ENCODE data around the gene TEF.

Gene TEF

DNA sequence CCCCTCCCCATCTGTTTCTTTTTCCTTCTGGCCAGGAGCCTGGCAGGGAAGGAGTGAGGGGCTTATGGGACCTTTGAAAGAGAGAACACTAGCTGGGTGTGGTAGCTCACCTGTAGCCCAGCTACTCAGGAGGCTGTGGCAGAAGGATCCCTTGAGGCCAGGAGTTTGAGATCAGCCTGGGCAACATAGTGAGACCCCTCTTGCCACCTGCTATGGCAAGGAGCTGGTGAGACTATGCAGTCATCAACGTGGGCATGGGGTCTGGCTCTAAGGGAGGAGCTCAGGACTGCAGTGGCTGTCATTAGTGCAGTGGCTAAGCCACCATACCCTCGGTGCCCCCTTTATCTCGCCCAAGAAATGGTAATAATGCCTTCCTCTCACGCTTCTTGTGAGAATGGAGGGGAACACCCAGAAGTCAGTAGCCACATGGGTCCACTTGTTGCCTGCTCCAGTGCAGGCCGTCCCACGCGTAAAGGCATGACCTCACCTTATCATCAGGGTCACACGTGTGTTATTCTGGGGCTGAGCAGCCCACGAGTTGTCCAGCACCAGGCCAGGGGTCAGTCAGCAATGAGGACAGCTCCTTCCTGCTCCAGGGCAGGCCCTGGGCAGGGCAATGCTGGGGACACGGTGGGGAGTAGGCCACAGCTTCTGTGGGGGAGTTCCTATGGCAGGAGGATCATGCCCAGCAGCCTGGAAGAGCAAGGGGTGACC is 27.7 kb upstream of the TEF start:
- no peak overlapping the region for H3K4me3 ChIP-seq (ENCODE audit: low read depth, low read length)
- TF ChIP-seq, protein P1, sequence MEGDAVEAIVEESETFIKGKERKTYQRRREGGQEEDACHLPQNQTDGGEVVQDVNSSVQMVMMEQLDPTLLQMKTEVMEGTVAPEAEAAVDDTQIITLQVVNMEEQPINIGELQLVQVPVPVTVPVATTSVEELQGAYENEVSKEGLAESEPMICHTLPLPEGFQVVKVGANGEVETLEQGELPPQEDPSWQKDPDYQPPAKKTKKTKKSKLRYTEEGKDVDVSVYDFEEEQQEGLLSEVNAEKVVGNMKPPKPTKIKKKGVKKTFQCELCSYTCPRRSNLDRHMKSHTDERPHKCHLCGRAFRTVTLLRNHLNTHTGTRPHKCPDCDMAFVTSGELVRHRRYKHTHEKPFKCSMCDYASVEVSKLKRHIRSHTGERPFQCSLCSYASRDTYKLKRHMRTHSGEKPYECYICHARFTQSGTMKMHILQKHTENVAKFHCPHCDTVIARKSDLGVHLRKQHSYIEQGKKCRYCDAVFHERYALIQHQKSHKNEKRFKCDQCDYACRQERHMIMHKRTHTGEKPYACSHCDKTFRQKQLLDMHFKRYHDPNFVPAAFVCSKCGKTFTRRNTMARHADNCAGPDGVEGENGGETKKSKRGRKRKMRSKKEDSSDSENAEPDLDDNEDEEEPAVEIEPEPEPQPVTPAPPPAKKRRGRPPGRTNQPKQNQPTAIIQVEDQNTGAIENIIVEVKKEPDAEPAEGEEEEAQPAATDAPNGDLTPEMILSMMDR (IDR thresholded peaks at IDR 0.05; ENCODE audit: borderline replicate concordance, insufficient read depth, low read depth, low read length), result no peak

- no peak overlapping the region for H3K4me3 ChIP-seq (ENCODE audit: low read depth, low read length)
- TF ChIP-seq, protein P1 (IDR thresholded peaks at IDR 0.05; ENCODE audit: borderline replicate concordance, insufficient read depth, low read depth, low read length), result no peak
These were observed 26.8 kb upstream of the TEF start for GRCh38 chr22:41354979-41355378.

GRCh38 chr22:41355895-41356294 is 25.8 kb upstream of the TEF start:
- H3K4me3 ChIP-seq (ENCODE audit: low read depth, low read length), result no peak overlapping the region
- TF ChIP-seq, protein P1 (IDR thresholded peaks at IDR 0.05; ENCODE audit: borderline replicate concordance, insufficient read depth, low read depth, low read length), result no peak

GRCh38 chr22:41356430-41357028 is 25.2 kb upstream of the TEF start:
- TF ChIP-seq, protein P1 (IDR thresholded peaks at IDR 0.05; ENCODE audit: borderline replicate concordance, insufficient read depth, low read depth, low read length), result no peak
- no peak overlapping the region for H3K4me3 ChIP-seq (ENCODE audit: low read depth, low read length)

DNA sequence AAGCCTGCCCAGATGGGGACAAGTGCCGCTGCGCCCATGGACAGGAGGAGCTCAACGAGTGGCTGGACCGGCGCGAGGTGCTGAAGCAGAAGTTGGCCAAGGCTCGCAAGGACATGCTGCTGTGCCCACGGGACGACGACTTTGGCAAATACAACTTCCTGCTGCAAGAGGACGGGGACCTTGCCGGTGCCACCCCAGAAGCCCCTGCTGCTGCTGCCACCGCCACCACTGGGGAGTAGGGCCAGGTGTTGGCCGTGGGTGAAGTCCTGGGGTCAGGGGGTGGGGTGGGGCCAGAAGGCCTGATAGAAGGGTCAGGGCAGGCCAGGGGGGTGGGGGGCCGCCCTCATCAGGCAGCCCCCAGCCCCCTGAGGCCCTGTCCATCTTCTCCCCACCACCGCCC is 24.6 kb upstream of the TEF start:
- TF ChIP-seq, protein P1 (IDR thresholded peaks at IDR 0.05; ENCODE audit: borderline replicate concordance, insufficient read depth, low read depth, low read length), result no peak
- no peak overlapping the region for H3K4me3 ChIP-seq (ENCODE audit: low read depth, low read length)

DNA sequence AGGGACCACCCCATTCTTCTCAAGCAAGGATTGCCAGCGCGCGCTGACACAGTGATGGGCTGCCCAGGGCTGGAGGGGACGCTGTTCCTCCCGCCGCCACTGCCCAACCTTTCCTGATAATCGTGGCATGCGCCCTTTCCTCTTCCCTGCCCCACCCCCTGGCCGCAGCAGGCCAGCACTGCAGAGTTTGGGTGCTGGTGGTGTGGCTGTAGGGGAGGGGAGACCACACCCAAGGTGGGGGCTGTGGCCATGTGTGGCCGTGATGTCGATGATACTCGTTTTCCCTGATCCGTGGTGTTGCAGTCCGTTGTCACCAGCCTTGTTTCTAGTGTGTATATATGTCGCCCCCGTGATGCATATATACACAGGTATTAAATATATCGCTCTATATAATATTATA is 22.8 kb upstream of the TEF start:
- TF ChIP-seq, protein P1 (IDR thresholded peaks at IDR 0.05; ENCODE audit: borderline replicate concordance, insufficient read depth, low read depth, low read length), result no peak

GRCh38 chr22:41359376-41359775 is 22.4 kb upstream of the TEF start:
- TF ChIP-seq, protein P1 (IDR thresholded peaks at IDR 0.05; ENCODE audit: borderline replicate concordance, insufficient read depth, low read depth, low read length), result no peak
- no peak overlapping the region for H3K4me3 ChIP-seq (ENCODE audit: low read depth, low read length)

More for the DNA sequence above, 22.8 kb upstream of the TEF start:
- no peak overlapping the region for H3K4me3 ChIP-seq (ENCODE audit: low read depth, low read length)

All from GM12875 (cell line).